KMS-11 (cell line): ENCODE data around the gene TUBA1B.
"Not testable (repeated sequence)": the region's sequence is repeated elsewhere in the genome, so short reads cannot be mapped to it uniquely, and the experiment has no call there.

Source experiments
- H2AFZ ChIP-seq: fragments of 200-600 bp; sonication (generic); 2 replicates; pipeline ENCODE4 v1.6.1; 2016; ENCODE audit warnings: antibody characterized with exemption, mixed run types, low read depth
- H3K27ac ChIP-seq: fragments of 200-600 bp; sonication (generic); 2 replicates; pipeline ENCODE4 v1.6.1; 2016; ENCODE audit warnings: mild to moderate bottlenecking, mixed run types
- H3K27me3 ChIP-seq: fragments of 200-600 bp; sonication (generic); 2 replicates; pipeline ENCODE4 v1.6.1; 2017; ENCODE audit warnings: mild to moderate bottlenecking, low read depth, mixed run types, moderate library complexity; ENCODE audit not compliant: insufficient read depth
- H3K36me3 ChIP-seq: fragments of 200-600 bp; sonication (generic); 2 replicates; pipeline ENCODE4 v1.6.1; 2017; ENCODE audit warnings: mild to moderate bottlenecking, mixed run types; ENCODE audit not compliant: insufficient read depth
- H3K4me1 ChIP-seq: fragments of 200-600 bp; sonication (generic); 2 replicates; pipeline ENCODE4 v1.6.1; 2016; ENCODE audit warnings: mild to moderate bottlenecking, low read depth, mixed run types; ENCODE audit not compliant: poor library complexity, severe bottlenecking
- H3K4me2 ChIP-seq: fragments of 200-600 bp; sonication (generic); 2 replicates; pipeline ENCODE4 v1.7.0; 2016; ENCODE audit warnings: mild to moderate bottlenecking, mixed run types
- H3K4me3 ChIP-seq: fragments of 200-600 bp; sonication (generic); IDR thresholded peaks from 2 replicates; pipeline ENCODE4 v1.6.1; 2017; ENCODE audit warnings: low read depth, low read length, mixed read lengths; ENCODE audit not compliant: insufficient read depth
- H3K79me2 ChIP-seq: fragments of 200-600 bp; sonication (generic); 2 replicates; pipeline ENCODE4 v1.6.1; 2016; ENCODE audit warnings: low read depth, mixed run types; ENCODE audit not compliant: insufficient read depth
- H3K9ac ChIP-seq: fragments of 200-600 bp; sonication (generic); 2 replicates; pipeline ENCODE4 v1.6.1; 2016; ENCODE audit warnings: mild to moderate bottlenecking, mixed run types
- H4K20me1 ChIP-seq: fragments of 200-600 bp; sonication (generic); 2 replicates; pipeline ENCODE4 v1.6.1; 2016; ENCODE audit warnings: mild to moderate bottlenecking, mixed run types; ENCODE audit not compliant: insufficient read depth
- TF ChIP-seq, protein P1 (sequence below): fragments of 200-600 bp; sonication (generic); conservative IDR thresholded peaks from 2 replicates; pipeline ENCODE4 v1.6.1; 2017; ENCODE audit warnings: low read depth, mild to moderate bottlenecking, antibody characterized with exemption, low read length, moderate library complexity, mixed read lengths

TUBA1B gene

GRCh38 chr12:49137476-49137875, 6.3 kb upstream of the TUBA1B start:
- no peak overlapping the region for H3K4me3 ChIP-seq
- H3K36me3 ChIP-seq: no peaks in the 10 kb centered on the region
- H3K9ac ChIP-seq: no peak overlapping the region

GRCh38 chr12:49136997-49137396, 5.8 kb upstream of the TUBA1B start:
- H3K27ac ChIP-seq, H3K9ac ChIP-seq, H3K27me3 ChIP-seq, H3K4me3 ChIP-seq, H4K20me1 ChIP-seq, H3K4me2 ChIP-seq, H3K36me3 ChIP-seq, H2AFZ ChIP-seq: not testable (repeated sequence)
- H3K4me1 ChIP-seq: peaks cover 18% of the 10 kb centered on the region
- H3K79me2 ChIP-seq: peaks cover 20% of the 10 kb centered on the region; the same call in 1 of the 2 replicates

More at GRCh38 chr12:49137476-49137875, 6.3 kb upstream of the TUBA1B start:
- no peaks in the 10 kb centered on the region for H4K20me1 ChIP-seq
- no peak overlapping the region for H2AFZ ChIP-seq
- H3K4me2 ChIP-seq: no peak overlapping the region
- TF ChIP-seq, protein P1, sequence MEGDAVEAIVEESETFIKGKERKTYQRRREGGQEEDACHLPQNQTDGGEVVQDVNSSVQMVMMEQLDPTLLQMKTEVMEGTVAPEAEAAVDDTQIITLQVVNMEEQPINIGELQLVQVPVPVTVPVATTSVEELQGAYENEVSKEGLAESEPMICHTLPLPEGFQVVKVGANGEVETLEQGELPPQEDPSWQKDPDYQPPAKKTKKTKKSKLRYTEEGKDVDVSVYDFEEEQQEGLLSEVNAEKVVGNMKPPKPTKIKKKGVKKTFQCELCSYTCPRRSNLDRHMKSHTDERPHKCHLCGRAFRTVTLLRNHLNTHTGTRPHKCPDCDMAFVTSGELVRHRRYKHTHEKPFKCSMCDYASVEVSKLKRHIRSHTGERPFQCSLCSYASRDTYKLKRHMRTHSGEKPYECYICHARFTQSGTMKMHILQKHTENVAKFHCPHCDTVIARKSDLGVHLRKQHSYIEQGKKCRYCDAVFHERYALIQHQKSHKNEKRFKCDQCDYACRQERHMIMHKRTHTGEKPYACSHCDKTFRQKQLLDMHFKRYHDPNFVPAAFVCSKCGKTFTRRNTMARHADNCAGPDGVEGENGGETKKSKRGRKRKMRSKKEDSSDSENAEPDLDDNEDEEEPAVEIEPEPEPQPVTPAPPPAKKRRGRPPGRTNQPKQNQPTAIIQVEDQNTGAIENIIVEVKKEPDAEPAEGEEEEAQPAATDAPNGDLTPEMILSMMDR: no peak
- H3K79me2 ChIP-seq: peaks cover 15% of the 10 kb centered on the region; the same call in 1 of the 2 replicates
- no peaks in the 10 kb centered on the region for H3K27me3 ChIP-seq
- H3K4me1 ChIP-seq: peaks cover 14% of the 10 kb centered on the region
- no peak overlapping the region for H3K27ac ChIP-seq

GRCh38 chr12:49133590-49133989, 2.4 kb upstream of the TUBA1B start:
- Histone ChIP-seq H3K36me3 (peaks cover 22% of the 10 kb centered on the region; the same call in 1 of the 2 replicates), H3K27ac (peak overlapping the region; percentile 64; the same call in 1 of the 2 replicates), H3K27me3 (no peaks in the 10 kb centered on the region), H3K4me1 (peaks cover 31% of the 10 kb centered on the region), H3K9ac (no peak overlapping the region; the same call in 1 of the 2 replicates), H3K4me2 (peak overlapping the region; percentile 94), H3K79me2 (peaks cover 45% of the 10 kb centered on the region), H3K4me3 (no peak overlapping the region), H2AFZ (peak overlapping the region; percentile 55; the same call in 1 of the 2 replicates), H4K20me1 (peaks cover 12% of the 10 kb centered on the region; the same call in 1 of the 2 replicates)
- TF ChIP-seq, protein P1: no peak

GRCh38 chr12:49133014-49133413, 1.8 kb upstream of the TUBA1B start:
- Histone ChIP-seq H3K4me1 (peaks cover 31% of the 10 kb centered on the region), H3K79me2 (peaks cover 45% of the 10 kb centered on the region), H4K20me1 (peaks cover 12% of the 10 kb centered on the region; the same call in 1 of the 2 replicates), H3K4me3 (no peak overlapping the region), H3K27me3 (no peaks in the 10 kb centered on the region), H3K9ac (peak overlapping the region; percentile 100), H3K36me3 (peaks cover 22% of the 10 kb centered on the region; the same call in 1 of the 2 replicates), H3K4me2 (peak overlapping the region; percentile 94), H2AFZ (peak overlapping the region; percentile 55; the same call in 1 of the 2 replicates), H3K27ac (peak overlapping the region; percentile 64; the same call in 1 of the 2 replicates)
- TF ChIP-seq, protein P1: no peak

DNA sequence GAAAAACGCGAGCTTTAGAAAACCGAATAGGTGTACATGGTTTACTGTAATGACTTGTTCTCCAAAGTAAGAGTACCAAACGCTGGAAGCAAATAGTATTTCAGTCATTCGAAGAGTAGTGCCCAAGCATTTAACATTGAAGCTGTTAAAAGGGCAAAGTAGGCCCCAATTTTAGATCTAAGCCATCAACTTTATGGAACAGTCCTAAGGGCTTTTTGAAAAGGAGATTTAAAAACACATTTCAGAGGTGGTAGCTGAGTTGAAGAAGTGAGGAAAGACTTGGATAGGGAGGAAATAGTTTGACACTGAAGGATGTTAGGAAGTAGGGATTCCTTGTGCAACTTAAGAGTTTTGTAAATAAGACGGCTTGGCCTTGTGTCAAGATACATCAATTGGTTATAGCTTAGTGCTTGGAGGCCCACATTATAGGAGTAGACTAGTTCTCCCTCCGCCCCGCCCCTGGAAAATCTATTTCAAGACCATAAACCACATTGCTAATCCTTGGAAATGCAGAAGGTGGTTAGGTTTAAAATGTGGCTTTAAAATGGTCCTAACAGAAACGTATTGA, 783 bp upstream of the TUBA1B start:
- peaks cover 45% of the 10 kb centered on the region for H3K79me2 ChIP-seq
- no peaks in the 10 kb centered on the region for H3K27me3 ChIP-seq
- H2AFZ ChIP-seq: peak overlapping the region; percentile 55
- TF ChIP-seq, protein P1: no peak
- H3K36me3 ChIP-seq: peaks cover 22% of the 10 kb centered on the region; the same call in 1 of the 2 replicates
- peaks cover 12% of the 10 kb centered on the region; the same call in 1 of the 2 replicates for H4K20me1 ChIP-seq
- H3K9ac ChIP-seq: peak overlapping the region; percentile 100
- H3K27ac ChIP-seq: peak overlapping the region; percentile 64
- no peak overlapping the region for H3K4me3 ChIP-seq
- peaks cover 31% of the 10 kb centered on the region for H3K4me1 ChIP-seq
- peak overlapping the region; percentile 94 for H3K4me2 ChIP-seq
